Memory B cell (primary cell): ENCODE data around the gene ZMIZ1.

Source experiments
- ATAC-seq: fragments of 150-1000 bp; cut with Tn5 transposase; 2 replicates; pipeline ENCODE4 v1.10.0; 2021; ENCODE audit warnings: low read depth, mild to moderate bottlenecking, moderate library complexity
- DNase-seq, 2 donors: peaks; one replicate each; pipeline ENCODE4 v3.0.0; 2022; ENCODE audit warnings: low spot score in 2 of 2
- H3K27ac Mint-ChIP-seq: one replicate; pipeline ENCODE4 v1.8.0; 2022; ENCODE audit warnings: mild to moderate bottlenecking, moderate library complexity, mixed read lengths
- H3K27me3 Mint-ChIP-seq: one replicate; pipeline ENCODE4 v1.8.0; 2022; ENCODE audit warnings: mixed read lengths
- H3K36me3 Mint-ChIP-seq: one replicate; pipeline ENCODE4 v1.8.0; 2022; ENCODE audit warnings: mild to moderate bottlenecking, mixed read lengths
- H3K4me1 Mint-ChIP-seq: one replicate; pipeline ENCODE4 v1.8.0; 2022; ENCODE audit warnings: mixed read lengths
- H3K4me3 Mint-ChIP-seq: one replicate; pipeline ENCODE4 v1.8.0; 2022; ENCODE audit warnings: mild to moderate bottlenecking, moderate library complexity, mixed read lengths
- H3K9me3 Mint-ChIP-seq: one replicate; pipeline ENCODE4 v1.8.0; 2022; ENCODE audit warnings: mixed read lengths

Gene ZMIZ1

DNA sequence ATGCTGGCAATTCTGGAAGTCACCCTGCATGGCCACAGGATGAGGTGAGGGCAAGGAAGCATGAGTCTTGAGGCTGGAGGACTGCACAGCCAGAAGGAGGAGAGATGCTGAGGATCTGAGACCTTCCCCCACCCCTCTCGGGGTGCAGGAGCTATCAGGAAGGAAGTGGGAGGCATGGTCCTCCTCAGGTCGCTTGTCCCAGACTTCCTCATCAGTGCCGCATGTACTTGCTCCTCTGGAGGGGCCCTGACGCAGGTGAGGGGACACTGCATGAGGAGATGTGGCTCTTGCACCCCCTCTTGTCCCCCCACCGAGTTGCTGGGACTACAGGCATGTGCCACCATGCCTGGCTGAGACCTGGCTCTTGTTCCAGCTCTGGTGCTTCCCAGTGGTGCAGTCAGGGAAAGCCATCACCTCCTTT is 5.7 kb upstream of the ZMIZ1 start:
- H3K36me3 Mint-ChIP-seq, result no peaks in the 10 kb centered on the region
- peaks cover 12% of the 10 kb centered on the region for H3K4me1 Mint-ChIP-seq
- ATAC-seq, result no peak
- H3K27ac Mint-ChIP-seq, result no peak overlapping the region
- peaks cover 12% of the 10 kb centered on the region for H3K27me3 Mint-ChIP-seq
- no peak for DNase-seq
- H3K4me3 Mint-ChIP-seq, result no peak overlapping the region
- H3K9me3 Mint-ChIP-seq, result no peaks in the 10 kb centered on the region

GRCh38 chr10:79063661-79064492 is 4.9 kb upstream of the ZMIZ1 start:
- no peak for DNase-seq
- no peaks in the 10 kb centered on the region for H3K36me3 Mint-ChIP-seq
- H3K27me3 Mint-ChIP-seq, result peaks cover 8% of the 10 kb centered on the region
- H3K4me3 Mint-ChIP-seq, result no peak overlapping the region
- H3K9me3 Mint-ChIP-seq, result no peaks in the 10 kb centered on the region
- H3K4me1 Mint-ChIP-seq, result peaks cover 13% of the 10 kb centered on the region
- no peak overlapping the region for H3K27ac Mint-ChIP-seq
- peak; percentile 15 for ATAC-seq

- no peak for DNase-seq
- ATAC-seq, result no peak
- Mint-ChIP-seq H3K4me3 (no peak overlapping the region), H3K27ac (peak overlapping the region; percentile 39), H3K4me1 (peaks cover 16% of the 10 kb centered on the region), H3K36me3 (no peaks in the 10 kb centered on the region), H3K9me3 (no peaks in the 10 kb centered on the region), H3K27me3 (peaks cover 6% of the 10 kb centered on the region)
Observed at GRCh38 chr10:79065091-79065551, 3.6 kb upstream of the ZMIZ1 start.

- Mint-ChIP-seq H3K27ac (no peak overlapping the region), H3K27me3 (peaks cover 8% of the 10 kb centered on the region), H3K4me3 (peak overlapping the region; percentile 50), H3K9me3 (no peaks in the 10 kb centered on the region), H3K4me1 (peaks cover 18% of the 10 kb centered on the region), H3K36me3 (no peaks in the 10 kb centered on the region)
- ATAC-seq (no peak), DNase-seq (no peak)
Observed at GRCh38 chr10:79065853-79066252, 2.9 kb upstream of the ZMIZ1 start.

DNA sequence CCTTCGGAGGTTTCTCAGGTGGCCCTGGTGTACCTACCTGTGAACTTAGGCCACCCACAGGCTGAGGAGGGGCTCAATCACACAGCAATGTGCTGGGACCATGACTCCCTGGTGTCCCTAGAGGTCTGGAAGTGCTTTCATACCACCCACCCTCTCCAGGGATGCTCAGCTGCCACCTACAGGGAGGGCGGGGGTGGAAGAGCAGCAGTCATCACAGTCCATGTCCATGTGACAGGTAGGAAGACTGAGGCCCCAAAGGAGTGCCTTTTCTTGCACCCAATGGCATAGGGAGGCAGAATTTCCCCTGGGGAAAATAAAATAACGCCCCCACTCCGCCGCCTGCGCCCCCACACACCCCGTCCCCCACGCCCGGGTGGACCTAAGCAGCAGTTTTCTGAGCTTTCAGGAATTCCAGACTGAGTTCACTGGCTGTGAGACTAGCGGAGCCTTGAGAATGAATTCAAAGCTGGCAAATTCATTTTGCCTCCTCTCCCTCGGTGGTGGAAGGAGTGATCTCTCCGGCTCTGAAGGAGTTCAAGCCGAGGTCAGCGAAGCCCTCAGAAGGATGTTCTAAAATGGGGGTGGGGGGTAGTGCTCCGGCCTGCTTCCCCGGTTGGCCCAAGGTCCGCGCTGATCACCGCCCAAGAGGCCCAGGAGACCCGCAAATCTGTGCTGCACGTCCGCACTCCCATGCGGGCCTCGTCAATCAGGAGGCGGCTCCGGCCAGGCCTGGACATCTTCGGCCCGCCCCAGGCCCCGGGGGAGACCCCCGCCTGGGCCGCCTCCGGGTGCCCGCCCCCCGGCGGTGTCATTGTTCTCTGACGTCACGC is 2.1 kb upstream of the ZMIZ1 start:
- H3K9me3 Mint-ChIP-seq, result no peaks in the 10 kb centered on the region
- H3K4me3 Mint-ChIP-seq, result peak overlapping the region; percentile 88
- H3K4me1 Mint-ChIP-seq, result peaks cover 20% of the 10 kb centered on the region
- H3K36me3 Mint-ChIP-seq, result no peaks in the 10 kb centered on the region
- peak overlapping the region; percentile 32 for H3K27ac Mint-ChIP-seq
- H3K27me3 Mint-ChIP-seq, result peaks cover 7% of the 10 kb centered on the region
- ATAC-seq, result peak; percentile 4
- no peak for DNase-seq

DNA sequence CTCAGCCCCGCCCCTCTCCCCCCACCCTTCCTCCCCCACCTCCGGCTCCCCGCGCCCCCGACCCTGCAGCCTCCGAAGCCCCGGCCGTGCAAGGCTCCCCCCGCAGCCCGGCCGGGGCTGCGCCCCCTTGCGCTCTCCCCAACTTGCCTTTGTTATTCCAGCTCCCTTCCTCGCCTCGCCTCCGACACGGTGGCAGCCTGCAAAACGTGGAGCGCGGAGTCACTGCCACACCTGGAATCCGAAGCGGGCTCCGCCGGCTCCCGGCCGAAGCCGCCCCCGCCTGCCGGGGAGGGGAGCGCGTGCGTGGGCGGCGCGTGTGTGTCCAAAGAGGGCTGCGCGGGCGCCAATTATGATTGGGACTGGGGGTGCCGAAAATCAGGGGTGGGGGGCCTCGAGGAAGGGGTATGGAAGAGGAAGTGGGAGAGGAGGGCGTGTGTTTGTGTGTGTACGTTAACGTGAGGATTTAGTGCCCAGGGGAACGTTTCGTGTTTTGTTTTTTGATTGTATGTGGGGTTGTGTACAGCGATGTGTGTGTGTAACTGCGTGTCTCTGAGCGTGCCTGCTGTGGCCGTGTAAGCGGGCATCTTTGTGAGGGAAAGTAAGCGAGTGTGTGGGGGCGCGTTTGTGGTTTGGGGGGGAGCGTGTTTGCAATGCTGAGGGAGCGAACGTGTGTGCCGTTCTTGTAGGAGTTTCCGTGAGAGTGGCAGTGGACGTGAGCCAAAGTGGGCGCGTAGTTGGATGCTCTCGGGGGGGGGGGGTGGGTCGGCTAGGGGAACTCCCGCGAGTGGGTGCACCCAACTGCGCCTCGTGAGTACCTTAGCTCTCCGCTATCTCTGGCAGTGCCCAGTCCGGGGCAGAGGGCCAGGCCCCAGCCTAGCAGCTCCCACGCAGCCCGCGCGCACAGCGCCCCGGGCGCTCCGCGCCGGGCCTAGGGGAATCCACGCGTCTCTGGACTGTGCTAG is 1.2 kb upstream of the ZMIZ1 start:
- ATAC-seq (peak; percentile 33), DNase-seq (peak; percentile 75 to 84)
- peak overlapping the region; percentile 88 for H3K4me3 Mint-ChIP-seq
- peak overlapping the region; percentile 32 for H3K27ac Mint-ChIP-seq
- peaks cover 10% of the 10 kb centered on the region for H3K27me3 Mint-ChIP-seq
- peaks cover 20% of the 10 kb centered on the region for H3K4me1 Mint-ChIP-seq
- H3K36me3 Mint-ChIP-seq, result no peaks in the 10 kb centered on the region
- H3K9me3 Mint-ChIP-seq, result no peaks in the 10 kb centered on the region

DNA sequence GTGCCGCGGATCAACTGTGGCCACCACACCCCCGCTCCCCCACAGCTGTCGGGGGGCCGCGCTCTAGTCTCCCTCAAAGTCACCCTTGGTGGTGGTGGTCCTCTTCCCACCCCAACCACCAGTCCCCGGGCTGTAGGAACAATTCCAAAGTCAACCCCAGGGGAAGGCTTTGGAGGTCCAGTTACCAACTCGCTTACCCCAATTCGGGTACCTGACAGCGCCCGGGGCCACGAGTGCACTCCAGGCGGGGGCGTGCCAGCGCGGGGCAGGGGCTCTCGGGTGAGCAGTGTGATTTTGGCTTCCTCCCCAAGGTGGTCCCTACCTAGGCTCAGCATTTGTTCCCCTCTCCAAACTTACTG is 584 bp upstream of the ZMIZ1 start:
- peak in 1 of 2 donors; percentile 46 for DNase-seq
- peak overlapping the region; percentile 36 for H3K27ac Mint-ChIP-seq
- peak overlapping the region; percentile 88 for H3K4me3 Mint-ChIP-seq
- H3K27me3 Mint-ChIP-seq, result peaks cover 10% of the 10 kb centered on the region
- H3K4me1 Mint-ChIP-seq, result peaks cover 16% of the 10 kb centered on the region
- H3K9me3 Mint-ChIP-seq, result no peaks in the 10 kb centered on the region
- no peak for ATAC-seq
- H3K36me3 Mint-ChIP-seq, result no peaks in the 10 kb centered on the region

GRCh38 chr10:79069325-79070080 is 737 bp downstream of the ZMIZ1 start:
- no peaks in the 10 kb centered on the region for H3K36me3 Mint-ChIP-seq
- H3K9me3 Mint-ChIP-seq, result no peaks in the 10 kb centered on the region
- ATAC-seq, result peak; percentile 23
- H3K27ac Mint-ChIP-seq, result peak overlapping the region; percentile 78
- H3K27me3 Mint-ChIP-seq, result peaks cover 12% of the 10 kb centered on the region
- H3K4me1 Mint-ChIP-seq, result peaks cover 14% of the 10 kb centered on the region
- peak overlapping the region; percentile 90 for H3K4me3 Mint-ChIP-seq
- DNase-seq, result no peak

DNA sequence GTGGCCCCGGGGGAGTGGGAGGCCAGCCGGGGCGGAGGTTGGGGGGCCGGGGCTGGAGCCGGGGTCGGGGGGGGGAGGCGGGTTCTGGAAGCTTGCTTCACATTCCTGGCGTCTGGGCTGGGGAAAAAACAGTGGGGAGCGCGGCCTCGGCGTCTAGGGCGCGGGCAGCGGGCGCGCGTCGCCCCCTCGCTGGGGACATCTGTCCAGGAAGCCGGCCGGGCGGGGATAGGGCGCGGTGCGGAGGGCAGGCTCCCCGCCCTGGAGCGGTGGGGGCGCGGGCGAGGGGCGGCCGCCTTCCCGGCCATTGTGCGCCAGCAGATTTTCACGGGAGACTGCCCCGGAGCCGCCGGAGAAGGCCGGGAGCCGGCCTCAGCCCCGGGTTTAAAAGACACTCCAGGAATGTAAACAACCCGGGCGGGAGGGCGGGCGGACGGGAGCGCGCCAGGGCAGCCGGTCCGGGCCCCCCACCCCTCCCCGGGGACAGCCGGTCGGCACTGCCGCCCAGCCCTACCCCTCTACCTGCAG is 1.4 kb downstream of the ZMIZ1 start:
- no peak for DNase-seq
- Mint-ChIP-seq H3K4me1 (peaks cover 14% of the 10 kb centered on the region), H3K27ac (peak overlapping the region; percentile 78), H3K27me3 (peaks cover 12% of the 10 kb centered on the region), H3K9me3 (no peaks in the 10 kb centered on the region), H3K36me3 (no peaks in the 10 kb centered on the region), H3K4me3 (peak overlapping the region; percentile 90)
- ATAC-seq, result no peak

DNA sequence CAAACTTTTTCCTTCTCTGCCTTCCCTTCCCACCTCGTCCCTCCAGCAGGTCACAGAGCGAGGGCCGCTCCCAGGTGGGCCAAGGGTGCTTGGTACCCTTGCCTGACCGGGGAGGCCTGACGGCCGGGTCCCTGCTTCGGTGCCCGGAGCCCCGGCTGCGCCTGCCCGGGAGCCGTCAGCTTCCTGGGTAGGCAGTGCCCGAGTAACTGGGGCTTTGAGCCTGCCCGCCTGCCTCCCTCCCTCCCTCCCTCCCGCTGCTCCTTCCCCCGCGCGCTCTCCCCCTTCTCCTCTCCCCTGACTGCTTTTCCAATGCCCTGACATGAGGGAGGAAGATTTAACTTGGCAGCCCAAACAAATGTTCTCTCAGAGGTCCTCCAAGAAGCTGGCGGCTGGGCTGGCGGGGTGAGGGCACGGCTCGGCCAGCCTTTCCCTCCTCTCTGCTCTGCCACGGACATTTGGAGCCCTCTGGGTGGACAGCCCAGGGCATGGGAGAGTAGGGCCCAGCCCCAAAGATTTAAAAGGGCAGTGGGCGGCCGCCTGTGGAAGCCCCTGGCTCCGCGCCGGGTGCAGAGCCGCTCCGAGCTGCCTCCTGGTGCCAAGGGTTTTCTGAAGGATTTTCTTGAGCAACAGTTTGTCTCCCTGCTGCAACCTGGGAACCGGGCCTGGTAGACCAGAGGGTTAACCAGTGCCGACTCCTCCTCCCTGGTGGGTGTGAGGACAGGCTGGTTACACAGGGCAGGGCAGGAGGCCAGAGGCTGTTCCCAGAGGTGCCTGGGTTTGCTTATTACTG is 2.0 kb downstream of the ZMIZ1 start:
- H3K27me3 Mint-ChIP-seq, result peaks cover 12% of the 10 kb centered on the region
- H3K4me1 Mint-ChIP-seq, result peaks cover 16% of the 10 kb centered on the region
- H3K27ac Mint-ChIP-seq, result no peak overlapping the region
- no peak for ATAC-seq
- peak overlapping the region; percentile 86 for H3K4me3 Mint-ChIP-seq
- peak in 1 of 2 donors; percentile 41 for DNase-seq
- H3K9me3 Mint-ChIP-seq, result no peaks in the 10 kb centered on the region
- H3K36me3 Mint-ChIP-seq, result no peaks in the 10 kb centered on the region

DNA sequence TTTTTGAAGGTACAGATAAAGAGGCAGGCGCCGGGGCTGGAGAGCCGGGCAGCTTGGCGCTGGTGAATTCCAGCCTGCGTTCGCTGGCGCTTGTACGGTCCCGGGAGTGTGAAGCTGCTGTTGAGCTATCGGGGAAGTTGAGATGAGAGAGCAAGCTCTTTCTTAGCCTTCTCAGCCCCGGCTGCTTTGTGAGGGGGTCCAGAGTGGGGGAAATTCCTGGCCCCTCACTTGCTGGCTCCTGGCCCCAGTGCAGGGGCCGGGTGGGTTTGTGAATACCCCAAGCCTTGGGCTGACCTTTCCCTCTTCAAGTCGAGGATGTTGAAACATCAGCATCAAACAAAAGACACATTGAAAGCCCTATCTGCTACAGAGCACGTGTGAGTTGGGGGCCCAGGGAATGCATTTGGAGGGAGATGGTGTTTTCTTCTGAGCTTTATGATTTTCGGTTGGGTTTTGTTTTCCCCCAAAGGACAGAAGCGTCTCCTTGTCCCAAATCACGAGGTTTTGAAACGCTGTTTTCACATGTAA is 2.7 kb downstream of the ZMIZ1 start:
- peaks cover 12% of the 10 kb centered on the region for H3K27me3 Mint-ChIP-seq
- no peak overlapping the region for H3K27ac Mint-ChIP-seq
- peaks cover 20% of the 10 kb centered on the region for H3K4me1 Mint-ChIP-seq

DNA sequence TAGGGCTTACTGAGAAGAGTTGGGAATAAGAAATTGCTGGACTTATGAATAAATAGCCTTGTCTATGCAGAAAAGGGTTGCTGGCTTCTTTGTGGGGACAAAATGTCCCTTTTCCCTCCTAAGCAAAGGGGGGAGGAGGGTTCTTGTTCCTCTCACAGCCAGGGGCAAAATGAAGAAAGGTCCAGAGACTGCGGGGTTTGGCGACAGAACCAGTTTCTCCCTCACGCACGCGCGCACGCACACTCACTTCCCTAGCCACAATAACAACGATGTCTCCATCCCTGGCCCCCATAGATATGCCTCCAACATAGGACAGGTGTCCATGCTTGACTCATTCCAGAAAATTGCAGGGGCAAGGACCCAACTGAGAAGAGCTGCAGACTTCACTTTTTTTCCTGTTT is 3.3 kb downstream of the ZMIZ1 start:
- no peak for DNase-seq
- Mint-ChIP-seq H3K4me1 (peaks cover 21% of the 10 kb centered on the region), H3K27me3 (peaks cover 12% of the 10 kb centered on the region), H3K9me3 (no peaks in the 10 kb centered on the region), H3K4me3 (no peak overlapping the region), H3K27ac (no peak overlapping the region), H3K36me3 (no peaks in the 10 kb centered on the region)
- ATAC-seq, result no peak

More for the DNA sequence above, 2.7 kb downstream of the ZMIZ1 start:
- Mint-ChIP-seq H3K9me3 (no peaks in the 10 kb centered on the region), H3K4me3 (peak overlapping the region; percentile 1), H3K36me3 (no peaks in the 10 kb centered on the region)
- ATAC-seq (no peak), DNase-seq (no peak)
